GM12878 (cell line): ENCODE data around the gene FAR1. TPM values are rescaled to one million over a fixed set of nuclear protein-coding genes. Genes with fewer than 3 reads are reported as not detected.
A peak's percentile ranks its signal among the peaks of the same experiment; 100 is the strongest.

Experiments
- BACH1 ChIP-seq: fragments of 450-650 bp; IDR thresholded peaks from 2 replicates; pipeline ENCODE4 v1.6.1; 2017; ENCODE audit warnings: mild to moderate bottlenecking, borderline replicate concordance
- BHLHE40 ChIP-seq, 2 experiments: fragments of 450-650 bp in 1 of 2; IDR thresholded peaks; 2 replicates each; pipeline ENCODE4 v1.6.1; 2011 to 2017; ENCODE audit warnings: low read depth in 2 of 2, borderline replicate concordance in 1 of 2, improper control_type of control experiment in 1 of 2, low read length in 1 of 2, mild to moderate bottlenecking in 1 of 2
- EP300 ChIP-seq, 2 experiments: fragments of 150-350 bp in 1 of 2; IDR thresholded peaks; 2 replicates each; pipeline ENCODE4 v1.6.1; 2011 to 2012; ENCODE audit warnings: low read depth in 2 of 2, low read length in 2 of 2, borderline replicate concordance in 1 of 2, improper control_type of control experiment in 1 of 2, inconsistent platforms in 1 of 2; ENCODE audit not compliant: control insufficient read depth in 1 of 2
- FOS ChIP-seq: IDR thresholded peaks from 3 replicates; pipeline ENCODE4 v1.6.1; 2011; ENCODE audit warnings: borderline replicate concordance; ENCODE audit not compliant: insufficient read length; ENCODE audit errors: extremely low read depth
- IKZF1 ChIP-seq: fragments of 450-650 bp; conservative IDR thresholded peaks from 2 replicates; pipeline ENCODE4 v1.6.1; 2017; ENCODE audit warnings: antibody characterized with exemption, mild to moderate bottlenecking
- MYB ChIP-seq: fragments of 150-350 bp; IDR thresholded peaks from 2 replicates; pipeline ENCODE4 v1.6.1; 2014; ENCODE audit warnings: mild to moderate bottlenecking, low read depth, low read length, borderline replicate concordance
- PAX5 ChIP-seq: IDR thresholded peaks from 2 replicates; pipeline ENCODE4 v1.6.1; 2011; ENCODE audit warnings: low read depth, low read length, borderline replicate concordance
- RB1 ChIP-seq: fragments of 450-650 bp; formaldehyde crosslinking; IDR thresholded peaks from 2 replicates; pipeline ENCODE4 v1.6.1; 2017; ENCODE audit warnings: mild to moderate bottlenecking, borderline replicate concordance
- RCOR1 ChIP-seq: conservative IDR thresholded peaks from 2 replicates; pipeline ENCODE4 v1.6.1; 2012; ENCODE audit warnings: low read depth, low read length, improper control_type of control experiment
- SIX5 ChIP-seq: IDR thresholded peaks from 2 replicates; pipeline ENCODE4 v1.6.1; 2011; ENCODE audit warnings: mild to moderate bottlenecking, low read depth, low read length, moderate library complexity; ENCODE audit not compliant: severe bottlenecking
- polyA plus RNA-seq, 11 experiments: library from polyadenylated mRNA; depleted of rRNA in 4 of 11; unstranded in 6 of 11; stranded (reverse) in 5 of 11; fragments of >200 nt; fragmentation: Nextera tagmentation in 4 of 11; fragmentation: Illumina TruSeq in 1 of 11; extraction: Ambion mirVana in 4 of 11; extraction: Trizol in 1 of 11; gene quantifications; 1 replicate in 1 of 11; 2 replicates in 10 of 11; pipeline versions ENCODE4 v1.2.1 to v1.2.3, GENCODE V29; 2011 to 2016; ENCODE audit warnings: inconsistent platforms in 2 of 11, missing spikeins in 2 of 11, low read depth in 1 of 11
- total RNA-seq, 4 experiments: library from RNA; depleted of rRNA in 3 of 4; stranded (reverse); fragments of >200 nt in 3 of 4; fragmentation: Illumina TruSeq in 1 of 4; extraction: Trizol in 1 of 4; gene quantifications; 2 replicates each; pipeline versions ENCODE4 v1.2.1 to v1.2.3, GENCODE V29; 2013 to 2021
- TF ChIP-seq, protein P1 (sequence below): fragments of 450-650 bp; IDR thresholded peaks from 2 replicates; pipeline ENCODE4 v1.6.1; 2017; ENCODE audit warnings: low read depth, mild to moderate bottlenecking, moderate library complexity
- TF ChIP-seq, protein P2 (sequence below): fragments of 450-650 bp; IDR thresholded peaks from 2 replicates; pipeline ENCODE4 v1.6.1; 2017; ENCODE audit warnings: mild to moderate bottlenecking, moderate library complexity

The FAR1 gene
- total and polyA plus RNA-seq, 10 of the 15 experiments (the other 5 are each of a cell fraction or from before 2014, with no cell fraction given) = 10.1 to 73.9 (median 30.8) TPM

GRCh38 chr11:13680501-13681264 is 12.2 kb downstream of the FAR1 start (continued):
- TF ChIP-seq, protein P1, sequence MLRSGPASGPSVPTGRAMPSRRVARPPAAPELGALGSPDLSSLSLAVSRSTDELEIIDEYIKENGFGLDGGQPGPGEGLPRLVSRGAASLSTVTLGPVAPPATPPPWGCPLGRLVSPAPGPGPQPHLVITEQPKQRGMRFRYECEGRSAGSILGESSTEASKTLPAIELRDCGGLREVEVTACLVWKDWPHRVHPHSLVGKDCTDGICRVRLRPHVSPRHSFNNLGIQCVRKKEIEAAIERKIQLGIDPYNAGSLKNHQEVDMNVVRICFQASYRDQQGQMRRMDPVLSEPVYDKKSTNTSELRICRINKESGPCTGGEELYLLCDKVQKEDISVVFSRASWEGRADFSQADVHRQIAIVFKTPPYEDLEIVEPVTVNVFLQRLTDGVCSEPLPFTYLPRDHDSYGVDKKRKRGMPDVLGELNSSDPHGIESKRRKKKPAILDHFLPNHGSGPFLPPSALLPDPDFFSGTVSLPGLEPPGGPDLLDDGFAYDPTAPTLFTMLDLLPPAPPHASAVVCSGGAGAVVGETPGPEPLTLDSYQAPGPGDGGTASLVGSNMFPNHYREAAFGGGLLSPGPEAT = peak; percentile 77
- TF ChIP-seq RCOR1 = no peak
- TF ChIP-seq PAX5 = no peak
- no peak for TF ChIP-seq BHLHE40 (IDR thresholded peaks at IDR 0.05; ENCODE audit: borderline replicate concordance in 1 of 2, low read depth in 2 of 2, low read length in 1 of 2)
- TF ChIP-seq SIX5 = no peak
- peak; percentile 73; the same call in 1 of the 2 replicates for TF ChIP-seq BACH1
- TF ChIP-seq, protein P2, sequence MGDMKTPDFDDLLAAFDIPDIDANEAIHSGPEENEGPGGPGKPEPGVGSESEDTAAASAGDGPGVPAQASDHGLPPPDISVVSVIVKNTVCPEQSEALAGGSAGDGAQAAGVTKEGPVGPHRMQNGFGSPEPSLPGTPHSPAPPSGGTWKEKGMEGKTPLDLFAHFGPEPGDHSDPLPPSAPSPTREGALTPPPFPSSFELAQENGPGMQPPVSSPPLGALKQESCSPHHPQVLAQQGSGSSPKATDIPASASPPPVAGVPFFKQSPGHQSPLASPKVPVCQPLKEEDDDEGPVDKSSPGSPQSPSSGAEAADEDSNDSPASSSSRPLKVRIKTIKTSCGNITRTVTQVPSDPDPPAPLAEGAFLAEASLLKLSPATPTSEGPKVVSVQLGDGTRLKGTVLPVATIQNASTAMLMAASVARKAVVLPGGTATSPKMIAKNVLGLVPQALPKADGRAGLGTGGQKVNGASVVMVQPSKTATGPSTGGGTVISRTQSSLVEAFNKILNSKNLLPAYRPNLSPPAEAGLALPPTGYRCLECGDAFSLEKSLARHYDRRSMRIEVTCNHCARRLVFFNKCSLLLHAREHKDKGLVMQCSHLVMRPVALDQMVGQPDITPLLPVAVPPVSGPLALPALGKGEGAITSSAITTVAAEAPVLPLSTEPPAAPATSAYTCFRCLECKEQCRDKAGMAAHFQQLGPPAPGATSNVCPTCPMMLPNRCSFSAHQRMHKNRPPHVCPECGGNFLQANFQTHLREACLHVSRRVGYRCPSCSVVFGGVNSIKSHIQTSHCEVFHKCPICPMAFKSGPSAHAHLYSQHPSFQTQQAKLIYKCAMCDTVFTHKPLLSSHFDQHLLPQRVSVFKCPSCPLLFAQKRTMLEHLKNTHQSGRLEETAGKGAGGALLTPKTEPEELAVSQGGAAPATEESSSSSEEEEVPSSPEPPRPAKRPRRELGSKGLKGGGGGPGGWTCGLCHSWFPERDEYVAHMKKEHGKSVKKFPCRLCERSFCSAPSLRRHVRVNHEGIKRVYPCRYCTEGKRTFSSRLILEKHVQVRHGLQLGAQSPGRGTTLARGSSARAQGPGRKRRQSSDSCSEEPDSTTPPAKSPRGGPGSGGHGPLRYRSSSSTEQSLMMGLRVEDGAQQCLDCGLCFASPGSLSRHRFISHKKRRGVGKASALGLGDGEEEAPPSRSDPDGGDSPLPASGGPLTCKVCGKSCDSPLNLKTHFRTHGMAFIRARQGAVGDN = 0 out of 2 replicates have a peak, but pooled peaks have one; percentile 14
- no peak for TF ChIP-seq FOS
- no peak for TF ChIP-seq MYB
- no peak for TF ChIP-seq RB1
- TF ChIP-seq EP300 (IDR thresholded peaks at IDR 0.05; ENCODE audit: borderline replicate concordance in 1 of 2, control insufficient read depth in 1 of 2, low read depth in 2 of 2, low read length in 2 of 2) = no peak
- peak; percentile 34; the same call in 1 of the 2 replicates for TF ChIP-seq IKZF1
